ENCODE measurements around the gene UVRAG.
"Not testable (repeated sequence)": the region's sequence is repeated elsewhere in the genome, so short reads cannot be mapped to it uniquely, and the experiment has no call there.

UVRAG gene

DNA sequence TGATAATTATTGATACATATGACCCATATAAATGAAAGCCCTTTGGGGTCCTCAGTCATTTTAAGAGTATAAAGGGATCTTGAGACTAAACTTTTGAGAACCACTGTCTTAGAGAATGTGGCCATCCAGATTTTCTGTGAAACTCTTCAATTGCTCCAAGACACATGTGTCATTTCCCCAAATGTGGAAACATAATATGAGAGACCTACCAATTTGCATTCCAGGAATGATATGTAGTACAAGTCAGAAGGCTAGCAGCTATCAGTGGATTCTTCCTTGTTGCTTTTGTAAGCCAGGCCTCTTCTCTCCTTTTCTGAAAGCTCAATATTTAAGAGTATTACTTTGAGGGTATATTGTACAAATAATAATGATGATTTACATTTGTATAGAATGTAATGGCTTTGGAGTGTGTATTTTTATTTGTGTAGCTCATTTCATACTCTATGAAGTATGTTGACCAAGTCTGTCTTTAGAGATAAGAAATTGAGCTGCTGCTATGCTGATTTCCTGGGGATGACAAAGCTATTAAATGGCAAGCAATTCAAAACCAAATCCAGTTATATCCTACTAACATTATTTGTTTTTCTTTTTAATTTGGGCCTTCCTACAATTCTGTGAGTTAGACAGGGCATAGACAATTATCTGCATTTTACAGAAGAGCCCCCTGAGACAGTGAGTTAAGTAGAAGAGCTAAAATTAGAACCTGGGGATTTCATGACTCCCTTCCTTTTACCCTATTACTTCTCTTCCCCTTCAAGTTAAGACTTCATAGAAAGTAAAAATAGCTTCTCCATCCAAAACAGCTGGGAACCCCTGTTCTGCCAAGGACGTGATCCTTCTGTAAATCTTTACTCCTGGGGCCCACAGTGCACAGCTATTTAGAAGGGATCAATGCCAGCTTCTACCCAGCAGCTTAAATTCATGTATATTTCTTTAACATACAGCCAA is 259.4 kb downstream of the UVRAG start:
- in situ Hi-C loops (cut with HindIII; ENCODE audit: low sequenced_read_pairs) = no loop called here
- DNase-seq (ENCODE audit: low read depth) = no peak
- H3K4me3 ChIP-seq (ENCODE audit: low read depth, low read length) = no peak overlapping the region
- no peak for TF ChIP-seq CTCF (IDR thresholded peaks at IDR 0.05; ENCODE audit: low read depth, low read length, missing control alignments)

GRCh38 chr11:76075716-76076115 is 260.7 kb downstream of the UVRAG start:
- TF ChIP-seq CTCF (IDR thresholded peaks at IDR 0.05; ENCODE audit: low read depth, low read length, missing control alignments) = no peak
- H3K4me3 ChIP-seq (ENCODE audit: low read depth, low read length) = no peak overlapping the region
- in situ Hi-C loops (cut with HindIII; ENCODE audit: low sequenced_read_pairs) = no loop called here
- DNase-seq (ENCODE audit: low read depth) = no peak

GRCh38 chr11:76076253-76076652 is 261.2 kb downstream of the UVRAG start:
- DNase-seq (ENCODE audit: low read depth); in situ Hi-C loops (cut with HindIII; ENCODE audit: low sequenced_read_pairs); H3K4me3 ChIP-seq (ENCODE audit: low read depth, low read length): not testable (repeated sequence)

- no peak overlapping the region for H3K4me3 ChIP-seq (ENCODE audit: low read depth, low read length)
- no peak for DNase-seq (ENCODE audit: low read depth)
- in situ Hi-C loops (cut with HindIII; ENCODE audit: low sequenced_read_pairs) = no loop called here
- no peak for TF ChIP-seq CTCF (IDR thresholded peaks at IDR 0.05; ENCODE audit: low read depth, low read length, missing control alignments)
Observed at GRCh38 chr11:76076749-76077148, 261.7 kb downstream of the UVRAG start.

DNA sequence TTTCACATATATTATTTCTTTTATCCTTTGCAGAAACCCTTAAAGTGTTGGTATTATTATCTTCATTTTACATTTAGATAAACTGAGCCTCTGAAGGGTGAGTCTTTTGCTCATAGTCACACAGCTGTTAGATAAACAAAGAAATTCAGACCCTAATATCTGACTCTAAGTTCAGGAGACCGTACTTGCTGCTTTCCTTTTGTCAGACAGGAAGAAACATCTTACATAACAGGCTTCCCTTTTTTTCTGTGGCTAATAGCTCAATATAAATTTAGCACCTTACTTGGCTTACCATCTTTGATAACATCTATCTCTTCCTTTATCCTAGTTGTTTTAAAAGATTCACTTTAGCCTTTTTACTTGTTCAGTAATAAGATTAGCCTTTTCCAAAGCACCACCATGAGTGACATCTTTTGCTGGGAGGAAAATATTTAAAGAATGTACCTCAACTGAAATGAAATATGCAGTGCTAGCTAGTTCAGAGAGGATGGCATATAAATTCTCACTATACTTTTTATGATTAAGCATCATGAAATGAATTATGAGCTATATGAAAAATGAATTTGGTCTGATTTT is 262.7 kb downstream of the UVRAG start:
- no peak for DNase-seq (ENCODE audit: low read depth)
- in situ Hi-C loops (cut with HindIII; ENCODE audit: low sequenced_read_pairs) = no loop called here
- TF ChIP-seq CTCF (IDR thresholded peaks at IDR 0.05; ENCODE audit: low read depth, low read length, missing control alignments) = no peak
- H3K4me3 ChIP-seq (ENCODE audit: low read depth, low read length) = no peak overlapping the region

DNA sequence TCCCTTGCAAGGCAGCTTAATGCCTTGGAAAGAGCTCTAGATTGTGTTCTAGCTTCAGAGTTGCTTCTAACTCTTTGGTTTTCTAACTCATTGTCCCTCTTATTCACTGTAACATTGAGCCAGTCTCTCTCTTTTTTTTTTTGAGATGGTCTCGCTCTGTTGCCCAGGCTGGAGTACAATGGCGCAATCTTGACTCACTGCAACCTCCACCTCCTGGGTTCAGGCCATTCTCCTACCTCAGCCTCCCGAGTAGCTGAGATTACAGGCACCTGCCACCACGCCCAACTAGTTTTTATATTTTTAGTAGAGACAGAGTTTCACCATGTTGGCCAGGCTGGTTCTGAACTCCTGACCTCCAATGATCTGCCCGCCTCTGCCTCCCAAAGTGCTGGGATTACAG is 266.1 kb downstream of the UVRAG start:
- in situ Hi-C loops (cut with HindIII; ENCODE audit: low sequenced_read_pairs); DNase-seq (ENCODE audit: low read depth); H3K4me3 ChIP-seq (ENCODE audit: low read depth, low read length): not testable (repeated sequence)

DNA sequence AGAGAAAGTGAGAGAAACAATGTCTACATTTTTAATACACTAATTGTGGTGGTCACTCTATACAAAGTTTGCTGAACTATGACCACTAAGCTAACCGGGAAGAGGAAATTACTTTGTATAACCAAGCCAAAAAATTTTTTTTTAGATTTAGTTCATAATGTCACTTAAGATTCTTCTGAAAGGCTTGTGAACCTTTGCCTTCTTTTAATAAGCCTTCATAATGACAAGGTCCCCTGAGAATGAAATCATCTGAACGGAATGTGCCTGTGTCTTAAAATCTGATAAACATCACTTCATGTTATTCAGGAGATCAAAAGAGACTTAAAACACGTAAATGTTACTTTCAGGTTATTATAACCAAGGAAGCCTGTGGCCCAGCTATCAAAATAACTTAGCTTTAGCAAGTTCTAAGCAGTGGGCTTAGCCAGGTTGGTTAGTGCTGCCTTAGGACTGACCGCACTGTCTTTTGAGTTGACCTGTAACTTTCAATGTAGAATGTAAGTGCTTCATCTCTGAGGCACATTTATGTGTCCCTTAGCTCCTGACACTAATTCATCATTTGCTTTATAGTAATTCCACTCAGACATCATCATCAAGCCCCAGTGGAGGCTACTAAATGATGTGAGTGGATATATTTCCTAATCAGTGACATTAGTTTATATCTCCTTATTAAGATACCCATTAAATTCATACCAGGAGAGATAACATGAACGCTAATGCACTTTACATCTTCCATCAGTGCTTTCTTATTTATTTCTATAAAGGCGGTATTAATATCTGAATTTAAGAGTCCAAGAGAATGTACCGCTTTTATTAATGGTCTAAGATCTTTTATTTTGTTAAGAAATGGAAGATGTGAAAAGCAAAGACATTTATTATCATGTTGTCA is 268.8 kb downstream of the UVRAG start:
- in situ Hi-C loops (cut with HindIII; ENCODE audit: low sequenced_read_pairs) = no loop called here
- H3K4me3 ChIP-seq (ENCODE audit: low read depth, low read length) = no peak overlapping the region
- TF ChIP-seq CTCF (IDR thresholded peaks at IDR 0.05; ENCODE audit: low read depth, low read length, missing control alignments) = no peak
- no peak for DNase-seq (ENCODE audit: low read depth)
